HG03457 (cell line): ENCODE results near the gene PCDH9.

ENCODE experiments used
- ATAC-seq: cut with Tn5 transposase; IDR thresholded peaks from one replicate; pipeline ENCODE4 v1.9.1; 2021; ENCODE audit warnings: moderate number of reproducible peaks; ENCODE audit not compliant: unreplicated experiment

The PCDH9 gene

DNA sequence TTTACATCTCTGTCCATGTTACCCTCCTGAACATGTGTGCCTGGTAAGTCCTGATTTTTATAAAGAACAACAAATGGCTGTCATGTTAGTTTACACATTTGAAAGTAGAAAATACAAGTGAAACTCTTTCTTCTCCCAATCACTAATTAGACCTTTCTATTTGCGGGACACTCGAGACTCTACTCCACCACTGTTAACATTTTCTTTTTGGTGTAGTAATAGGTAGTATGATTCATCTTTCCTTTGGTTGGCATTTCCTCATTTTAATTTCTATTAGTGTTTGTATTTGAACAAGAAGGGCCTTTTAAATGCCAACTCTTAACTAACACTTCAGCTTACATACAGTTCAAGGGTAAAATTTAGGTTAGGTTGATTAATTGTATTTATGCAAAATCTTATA, 371.1 kb downstream of the PCDH9 start:
- ATAC-seq = no peak

DNA sequence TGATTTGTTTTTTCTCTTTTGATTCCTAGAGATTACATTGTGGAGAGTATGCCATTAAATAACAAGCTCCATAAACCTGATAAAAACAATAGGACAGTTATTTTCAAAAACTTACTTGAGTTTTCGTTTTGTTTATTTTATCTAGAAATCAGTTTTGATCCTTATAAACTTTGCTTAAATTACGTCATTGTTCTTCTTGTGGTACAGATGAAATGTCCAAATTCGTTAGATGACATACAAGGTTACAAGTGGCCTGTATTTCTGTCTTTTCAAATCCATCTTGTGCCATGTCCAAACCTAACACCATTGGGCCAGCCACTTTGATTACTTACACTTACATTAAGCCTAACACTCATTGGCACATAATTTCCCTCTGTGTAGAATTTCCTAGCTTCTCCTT, 372.0 kb downstream of the PCDH9 start:
- no peak for ATAC-seq

DNA sequence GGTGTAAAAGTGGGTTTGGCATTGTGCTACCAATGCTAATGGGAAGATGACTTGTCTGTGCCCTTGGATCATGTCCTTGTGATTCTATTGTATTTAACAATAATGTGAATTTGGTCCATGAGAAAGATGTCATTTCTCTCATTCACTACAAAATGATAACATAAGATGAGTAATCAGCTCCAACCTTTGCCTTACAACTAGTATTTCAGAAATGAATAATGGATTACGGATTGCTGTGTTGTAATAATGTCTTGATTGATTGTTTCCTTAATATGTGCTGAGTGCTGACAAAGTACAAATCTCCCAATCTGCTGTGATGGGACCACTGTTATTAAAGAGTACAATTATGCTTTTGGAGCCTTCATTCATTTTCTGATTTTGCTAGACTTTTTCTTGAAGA, 375.0 kb downstream of the PCDH9 start:
- no peak for ATAC-seq

DNA sequence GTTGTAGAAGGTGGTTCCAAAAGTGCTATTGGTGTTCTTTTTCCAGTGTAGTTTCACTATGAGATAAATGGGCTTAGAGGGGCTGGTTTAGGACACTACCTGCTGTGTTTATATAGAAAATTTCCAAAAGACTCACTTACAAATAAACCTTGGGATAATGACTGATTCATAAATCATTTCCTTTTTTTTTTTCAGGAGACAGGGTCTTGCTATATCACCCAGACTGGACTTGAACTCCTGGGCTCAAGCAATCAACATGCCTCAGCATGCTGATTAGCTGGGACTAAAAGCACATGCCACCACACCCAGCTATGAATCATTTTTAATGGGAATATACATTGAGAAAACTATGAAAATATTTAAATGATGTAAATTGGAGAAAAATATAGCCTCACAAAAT, 376.6 kb downstream of the PCDH9 start:
- no peak for ATAC-seq

DNA sequence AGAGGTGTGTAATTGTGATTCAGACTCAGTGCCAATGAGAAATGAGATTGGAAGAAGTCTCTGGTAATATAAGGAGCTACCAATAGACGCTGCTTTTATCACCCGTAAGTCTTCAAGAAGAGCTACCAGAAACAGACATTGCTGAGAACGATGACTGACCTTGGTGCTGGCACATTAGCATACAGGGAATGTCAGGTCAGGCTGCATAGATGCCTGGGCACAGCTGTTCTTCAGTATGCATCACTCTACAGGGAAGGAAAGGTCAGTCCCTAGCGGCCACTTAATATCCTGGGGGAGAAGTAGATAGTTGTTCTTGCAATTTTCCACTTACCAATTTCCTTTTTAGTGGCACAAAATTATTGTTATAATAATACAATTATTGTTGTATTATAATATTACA, 380.4 kb downstream of the PCDH9 start:
- ATAC-seq = no peak

DNA sequence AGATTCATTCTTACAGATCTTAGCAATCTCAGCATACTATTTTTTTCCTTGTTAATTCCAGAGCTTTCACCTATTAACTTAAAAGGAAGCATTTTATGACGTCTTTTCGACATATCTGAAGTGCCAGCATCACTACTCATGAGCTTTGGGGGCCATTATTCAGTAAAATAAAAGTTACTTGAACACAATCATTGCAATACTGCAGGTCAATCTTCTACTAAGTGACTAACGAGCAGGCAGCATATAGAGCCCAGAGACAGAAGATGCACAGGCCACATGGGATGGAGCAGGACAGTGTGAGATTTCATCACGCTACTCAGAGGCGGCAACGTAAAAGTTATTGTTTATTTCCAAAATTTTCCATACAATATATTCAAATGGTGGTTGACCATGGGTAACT, 382.6 kb downstream of the PCDH9 start:
- ATAC-seq = no peak

DNA sequence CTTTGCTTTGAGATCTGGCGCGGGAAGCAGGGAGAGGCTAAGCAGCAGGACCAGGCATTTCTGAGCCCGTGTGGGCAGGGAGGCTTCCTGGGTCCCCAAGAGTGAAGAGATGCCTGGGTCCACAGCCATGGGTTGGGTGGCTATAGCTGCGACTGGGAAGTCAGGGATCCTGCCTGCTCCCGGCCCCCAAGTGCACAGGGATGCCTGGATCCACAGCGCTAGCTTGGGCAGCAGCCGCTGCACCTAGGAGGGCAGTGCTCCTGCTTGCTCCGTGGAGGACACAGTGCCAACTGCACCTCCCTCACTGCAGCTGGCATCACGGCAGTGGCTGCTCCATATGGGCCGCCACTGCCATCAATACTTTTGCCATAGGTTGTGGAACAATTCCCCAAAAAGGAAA, 384.7 kb downstream of the PCDH9 start:
- ATAC-seq = no peak

DNA sequence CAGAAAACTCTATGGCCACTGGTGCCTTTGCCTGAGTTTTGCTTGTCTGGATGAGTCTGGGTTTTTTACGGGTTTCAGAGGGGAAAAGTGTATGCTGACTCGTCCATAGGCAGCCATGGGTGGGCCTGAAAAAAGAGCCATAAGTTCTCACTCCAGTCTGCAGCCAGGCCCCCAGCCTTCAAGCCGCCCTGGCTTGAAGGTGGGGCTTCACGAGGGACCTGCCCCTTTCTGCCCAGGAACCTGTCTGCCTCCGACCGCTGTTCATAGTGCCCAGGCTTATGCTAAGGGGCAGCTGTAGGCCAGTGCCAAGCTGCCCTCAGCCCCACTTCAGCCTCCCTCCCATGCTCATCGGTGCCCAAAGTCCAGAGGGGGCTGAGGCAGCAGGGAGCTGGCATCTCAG, 385.2 kb downstream of the PCDH9 start:
- ATAC-seq = no peak

DNA sequence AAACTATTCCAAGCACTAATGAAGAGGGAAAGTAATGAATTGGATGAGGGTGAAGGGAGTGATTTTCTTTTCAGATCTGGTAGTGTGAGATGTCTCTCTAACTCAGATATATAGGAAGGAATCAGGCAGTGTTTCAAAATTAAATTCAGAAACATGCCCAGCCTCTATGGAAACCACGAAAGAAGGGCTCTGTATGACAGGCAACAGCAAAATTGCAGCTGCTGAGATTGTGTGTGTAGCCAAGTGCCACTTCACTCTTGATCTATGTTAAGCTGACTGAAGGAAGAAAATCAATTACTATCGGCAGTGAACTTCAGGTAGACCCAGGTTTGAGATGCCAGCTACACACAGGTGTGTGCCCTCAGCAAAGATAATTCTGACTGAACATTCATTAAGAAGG, 387.4 kb downstream of the PCDH9 start:
- no peak for ATAC-seq

DNA sequence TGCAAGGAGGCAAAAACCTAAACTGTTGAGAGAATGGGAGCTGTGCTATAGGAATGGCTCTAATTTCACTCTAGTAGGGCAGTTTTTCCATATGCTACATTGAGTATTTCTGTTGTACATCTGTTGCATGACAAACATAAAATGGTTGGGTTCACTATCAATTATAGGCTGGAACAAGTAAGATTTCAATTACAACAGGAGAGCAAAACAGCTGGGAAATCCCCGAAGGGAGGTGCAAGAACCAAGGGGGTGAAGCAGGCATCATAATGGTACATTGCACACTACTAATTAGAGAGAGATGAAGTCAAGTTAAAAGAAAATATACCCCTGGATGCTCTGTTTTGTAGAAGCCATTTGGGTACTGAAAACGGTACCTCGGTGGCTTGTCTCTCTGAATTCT, 389.5 kb downstream of the PCDH9 start:
- no peak for ATAC-seq

DNA sequence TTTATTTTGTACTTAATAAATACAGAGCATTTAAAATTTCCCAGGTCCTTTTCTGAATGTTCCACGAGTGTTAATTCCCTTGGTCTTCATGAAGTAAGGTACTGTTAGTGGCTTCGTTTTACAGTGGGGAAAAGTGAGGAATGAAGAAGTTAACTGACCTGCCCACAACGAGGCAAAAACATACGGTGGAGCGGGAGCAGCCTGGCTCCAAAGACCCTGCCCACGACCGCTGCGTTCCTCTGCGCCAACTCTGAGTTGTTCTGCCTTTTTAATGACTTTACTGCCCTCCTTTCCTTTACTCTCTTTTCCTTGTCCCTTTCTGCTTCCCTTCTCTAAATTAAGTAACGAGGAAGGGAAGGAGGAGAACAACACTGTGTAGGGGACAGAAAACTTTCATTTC, 392.9 kb downstream of the PCDH9 start:
- ATAC-seq = no peak

DNA sequence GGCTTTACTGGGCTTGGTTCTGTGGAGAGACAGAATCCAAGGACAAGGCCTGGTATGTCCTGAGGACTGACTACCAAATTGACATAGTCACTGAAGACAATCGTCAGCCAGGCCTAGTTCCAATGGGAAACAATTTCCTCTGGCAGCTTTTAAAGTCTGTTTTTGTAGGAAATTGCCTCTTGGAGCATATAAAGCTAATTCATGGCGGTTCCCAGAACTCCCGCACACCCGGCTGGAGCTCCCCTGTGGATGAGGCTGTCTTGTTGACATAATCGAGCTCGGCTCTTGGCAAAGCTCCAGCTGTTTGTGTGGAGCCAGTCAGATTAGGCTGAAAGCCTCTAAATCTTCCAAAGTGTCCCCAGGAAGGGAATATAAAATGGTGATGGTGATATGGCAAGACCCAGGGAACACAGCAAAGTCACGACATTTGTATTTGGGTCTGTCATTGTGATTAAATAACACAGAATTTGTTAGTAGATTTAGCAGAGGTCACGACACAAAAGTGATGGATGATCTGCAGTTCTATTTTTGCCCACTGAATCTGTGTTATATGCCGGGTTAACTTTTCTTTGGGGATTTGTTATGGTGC, 395.0 kb downstream of the PCDH9 start:
- no peak for ATAC-seq

DNA sequence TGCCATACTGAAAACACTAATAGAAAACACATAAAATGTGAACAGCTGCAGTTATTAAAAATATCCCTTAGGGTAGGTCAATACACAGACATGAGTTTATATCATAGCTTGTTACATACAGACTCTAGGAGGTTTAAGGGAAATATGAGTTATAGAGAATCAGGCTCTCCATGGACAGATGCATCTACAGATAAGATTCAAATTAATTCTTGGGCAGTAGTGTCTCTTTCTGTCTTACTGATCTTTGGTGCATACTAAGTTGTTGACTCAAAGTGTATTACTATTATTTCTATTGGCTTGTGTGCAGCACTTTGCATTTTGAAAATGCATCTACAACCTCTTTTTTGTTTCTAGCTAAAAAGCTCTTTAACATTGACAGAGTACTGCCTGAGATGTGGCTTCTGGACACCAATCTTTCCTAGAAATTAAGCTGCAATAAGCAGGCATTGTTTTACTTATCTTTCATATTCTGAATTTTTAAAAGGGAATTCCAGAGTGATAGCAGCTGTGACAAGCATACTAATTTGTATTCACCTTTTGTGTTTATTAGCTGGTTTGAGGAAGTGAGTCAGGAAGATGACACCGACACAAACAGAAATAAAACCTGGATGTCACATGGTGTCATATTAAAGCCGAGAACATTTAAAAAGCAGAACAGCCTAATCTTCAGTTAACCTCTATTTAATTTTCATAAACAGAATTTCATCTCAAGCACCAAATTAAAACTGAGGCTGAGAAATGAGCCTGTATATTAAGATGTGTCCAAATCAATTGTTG, 399.0 kb downstream of the PCDH9 start:
- no peak for ATAC-seq

DNA sequence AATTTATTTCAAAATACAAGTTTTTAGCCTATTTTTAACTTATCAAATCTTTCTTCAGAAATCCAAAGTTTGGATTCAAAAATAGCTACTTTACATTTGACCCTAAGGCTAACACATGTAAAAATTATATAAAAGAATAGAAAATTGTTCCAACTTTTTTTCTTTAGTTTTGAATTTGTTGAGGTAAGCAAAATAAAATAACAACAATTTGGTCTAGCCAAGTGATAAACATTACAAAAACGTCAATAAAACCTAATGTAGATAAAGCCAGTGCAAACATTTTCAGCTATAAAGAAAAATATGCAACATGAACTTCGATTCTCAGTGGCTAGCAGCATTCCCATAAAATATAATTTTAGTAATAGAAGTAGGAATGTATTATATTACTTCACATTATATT, 400.3 kb downstream of the PCDH9 start:
- no peak for ATAC-seq

DNA sequence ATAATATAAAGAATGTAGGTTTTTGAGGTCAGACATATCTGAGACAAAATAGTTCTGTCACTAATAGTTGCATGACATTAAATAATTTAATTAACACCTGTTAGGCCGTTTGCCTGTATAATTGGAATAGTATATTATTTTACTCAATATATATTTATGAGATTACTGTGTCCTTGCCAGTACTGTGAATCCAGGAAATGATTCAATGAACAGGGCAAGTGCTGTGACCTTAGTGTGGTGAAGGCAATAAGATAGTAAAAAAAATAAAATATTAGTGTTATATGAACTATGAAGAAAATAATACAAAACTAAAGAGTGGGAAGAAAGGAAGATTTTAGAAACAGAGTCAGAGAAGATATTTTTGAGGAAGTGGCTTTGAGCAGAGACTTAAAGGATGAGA, 403.7 kb downstream of the PCDH9 start:
- no peak for ATAC-seq

DNA sequence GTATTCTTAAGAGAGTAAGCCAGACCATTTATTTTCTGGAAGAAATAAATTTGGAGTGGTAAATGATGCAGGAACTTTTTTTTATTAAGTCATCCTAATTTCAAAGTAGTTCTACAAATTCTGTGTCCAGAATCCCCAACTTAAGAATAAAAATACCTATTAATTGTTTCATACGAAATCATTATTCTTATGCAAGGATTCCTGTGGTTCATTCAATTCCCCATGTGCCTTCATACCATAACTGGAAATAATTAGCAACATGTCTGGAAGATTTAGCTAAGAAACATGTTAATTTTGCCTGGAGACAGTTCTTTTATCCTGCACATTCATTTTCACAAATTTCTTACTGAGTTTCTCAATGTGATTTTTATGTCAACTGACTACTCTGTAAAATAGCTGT, 408.6 kb downstream of the PCDH9 start:
- no peak for ATAC-seq

DNA sequence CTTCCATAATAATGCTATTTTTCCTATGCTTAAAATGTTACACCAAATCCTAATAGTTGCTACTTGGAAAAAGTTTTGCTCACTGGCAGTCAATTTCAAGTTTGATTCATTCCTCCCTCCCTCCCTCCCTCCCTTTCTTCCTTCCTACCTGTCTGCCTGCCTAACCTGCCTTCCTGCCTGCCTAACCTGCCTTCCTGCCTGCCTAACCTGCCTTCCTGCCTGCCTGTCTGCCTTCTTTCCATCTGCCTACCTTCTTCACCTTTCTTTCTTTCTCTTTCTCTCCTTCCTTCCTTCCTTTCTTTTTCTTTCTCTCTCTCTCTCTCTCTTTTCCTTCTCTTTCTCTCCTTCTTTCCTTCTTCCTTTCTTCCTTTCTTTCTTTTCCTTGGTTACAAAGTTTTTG, 418.7 kb downstream of the PCDH9 start:
- ATAC-seq = no peak

DNA sequence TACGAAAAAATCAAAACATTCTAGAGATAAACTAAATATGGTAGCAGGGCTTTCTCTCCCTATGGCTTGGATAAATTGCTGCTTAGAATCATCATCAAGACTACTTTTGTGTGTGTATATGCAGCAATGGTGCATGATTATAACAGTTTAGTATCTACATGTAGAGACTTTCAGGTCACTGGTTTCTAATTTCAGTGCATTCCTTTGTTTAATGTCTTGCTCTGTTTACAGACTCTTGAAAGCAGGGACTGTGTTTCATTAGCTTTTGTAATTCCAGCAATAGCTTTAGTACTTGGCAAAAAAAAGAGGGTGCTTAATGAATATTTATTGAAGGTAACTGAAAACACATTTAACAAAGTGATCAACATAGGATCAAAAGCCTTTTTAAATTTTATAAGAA, 420.7 kb downstream of the PCDH9 start:
- no peak for ATAC-seq

DNA sequence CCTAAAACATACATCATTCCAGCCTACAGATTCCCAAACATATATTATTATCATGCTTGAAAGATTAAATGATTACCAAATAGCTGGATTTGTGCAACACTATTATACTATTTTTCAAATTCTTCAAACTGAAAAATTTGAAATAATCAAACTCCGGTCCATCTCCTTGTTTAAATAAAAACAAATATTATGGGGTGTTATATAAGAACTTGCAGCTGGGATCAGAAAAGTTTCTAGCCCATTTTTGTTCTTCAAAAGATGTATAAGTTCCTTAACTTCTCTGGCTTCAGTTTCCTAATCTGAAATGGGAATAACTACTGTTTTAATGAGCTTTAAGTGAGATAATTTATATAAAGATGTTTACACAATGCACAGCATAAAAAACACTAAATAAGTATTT, 422.9 kb downstream of the PCDH9 start:
- ATAC-seq = no peak

DNA sequence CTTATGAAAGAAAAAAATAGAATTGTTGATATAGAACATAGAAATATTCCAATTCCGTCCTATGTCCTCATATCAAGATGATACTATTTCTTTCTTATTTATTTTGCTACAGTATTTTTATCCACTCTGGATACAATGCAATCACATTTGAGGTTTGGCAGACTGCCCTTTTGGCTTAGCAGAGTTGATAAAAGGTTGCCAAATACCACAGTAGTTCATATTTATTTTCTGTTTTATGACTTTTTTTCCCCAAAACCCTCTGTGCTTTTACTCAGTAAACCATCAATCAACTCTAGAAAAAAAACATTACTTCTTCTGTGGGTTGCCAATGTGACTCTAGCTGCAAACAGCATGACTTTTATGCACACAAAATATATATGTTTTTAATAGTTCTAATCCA, 424.5 kb downstream of the PCDH9 start:
- no peak for ATAC-seq

DNA sequence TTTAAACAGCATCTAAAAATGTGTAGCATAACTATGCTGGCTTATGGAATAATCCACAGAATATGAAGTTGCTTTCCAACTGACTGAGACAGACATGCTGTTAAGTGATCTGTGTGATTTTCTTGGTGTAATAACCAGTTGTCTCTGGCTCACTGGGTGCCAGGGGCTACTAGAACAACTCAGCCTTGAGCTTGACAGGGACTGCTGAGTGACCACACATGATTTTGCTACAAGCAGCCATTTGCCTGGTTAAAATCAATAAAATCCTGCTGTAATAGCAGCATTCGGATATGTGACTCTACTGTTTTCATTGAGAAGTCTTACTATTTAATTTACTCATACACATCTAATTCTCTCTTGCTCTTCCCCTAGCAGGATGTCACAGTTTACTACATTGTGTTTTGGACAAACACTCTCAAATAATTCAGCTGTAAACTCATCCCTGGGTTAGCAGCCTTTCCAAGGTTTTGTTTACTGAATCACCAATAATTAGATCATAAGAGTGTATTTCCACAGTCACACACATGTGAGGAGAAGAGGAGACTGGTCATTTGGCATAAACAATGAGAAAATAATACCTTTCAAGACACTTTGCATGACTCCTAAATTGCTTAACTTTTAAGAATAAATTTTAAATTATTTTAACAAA, 426.2 kb downstream of the PCDH9 start:
- ATAC-seq = no peak

DNA sequence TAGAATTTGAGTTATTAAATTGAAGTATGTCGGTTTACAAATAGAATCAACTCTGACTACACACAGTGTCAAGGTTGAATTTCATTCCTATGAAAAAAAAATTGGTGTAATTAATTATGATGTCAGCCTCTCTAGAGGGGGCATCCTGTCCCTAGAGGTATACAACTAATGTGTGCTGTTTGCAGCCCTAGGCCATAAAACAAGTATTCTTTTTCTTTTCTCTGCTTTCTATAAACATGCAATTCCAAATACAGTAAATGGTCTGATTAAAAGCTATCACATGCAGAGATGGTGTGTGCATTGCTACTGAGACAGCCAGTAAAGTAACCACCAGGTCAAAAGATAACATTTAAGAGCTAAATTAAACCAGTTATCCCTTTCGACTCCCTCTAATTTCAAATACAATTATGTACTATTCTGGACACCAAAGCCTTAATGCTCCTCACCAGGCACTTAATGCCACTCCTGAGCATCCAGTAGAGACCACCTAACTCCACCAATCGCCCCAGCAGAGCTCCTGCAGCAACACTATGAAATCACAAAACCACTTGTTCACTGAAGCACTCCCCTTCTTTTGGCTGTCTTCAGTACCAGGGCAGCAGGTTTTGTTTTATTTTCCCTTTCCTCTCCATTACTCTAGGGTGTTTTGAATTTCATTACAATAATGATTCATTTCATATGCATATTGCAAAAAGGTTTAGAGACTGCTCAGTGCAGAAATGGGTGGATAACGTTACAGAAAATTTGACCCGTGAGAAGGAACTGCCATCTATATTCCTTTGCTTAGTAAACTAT, 426.9 kb downstream of the PCDH9 start:
- ATAC-seq = no peak
